COLO829 (cell line): ENCODE measurements around the gene ST14.

Experiments
- DNase-seq: peaks from one replicate; pipeline ENCODE4 v3.0.0; 2012; ENCODE audit warnings: low spot score

Gene ST14

GRCh38 chr11:130136107-130136506 is 23.5 kb upstream of the ST14 start:
- DNase-seq, result no peak

- DNase-seq, result no peak
Measured at GRCh38 chr11:130137999-130138398, 21.6 kb upstream of the ST14 start.

GRCh38 chr11:130139401-130139800 is 20.2 kb upstream of the ST14 start:
- DNase-seq, result no peak

GRCh38 chr11:130141561-130142341 is 17.8 kb upstream of the ST14 start:
- DNase-seq, result no peak

- DNase-seq, result no peak
Measured at GRCh38 chr11:130144141-130144540, 15.4 kb upstream of the ST14 start.

GRCh38 chr11:130144861-130145281 is 14.7 kb upstream of the ST14 start:
- no peak for DNase-seq

- DNase-seq, result no peak
Measured at GRCh38 chr11:130145311-130145812, 14.2 kb upstream of the ST14 start.

GRCh38 chr11:130145975-130146776 is 13.4 kb upstream of the ST14 start:
- no peak for DNase-seq

GRCh38 chr11:130146796-130147195 is 12.8 kb upstream of the ST14 start:
- no peak for DNase-seq

- no peak for DNase-seq
Measured at GRCh38 chr11:130148796-130149326, 10.7 kb upstream of the ST14 start.

GRCh38 chr11:130150790-130151189 is 8.8 kb upstream of the ST14 start:
- DNase-seq, result no peak

- DNase-seq, result no peak
Measured at GRCh38 chr11:130151196-130151595, 8.4 kb upstream of the ST14 start.

- DNase-seq, result no peak
Measured at GRCh38 chr11:130156108-130157022, 3.2 kb upstream of the ST14 start.

GRCh38 chr11:130157101-130157500 is 2.5 kb upstream of the ST14 start:
- DNase-seq, result no peak

- DNase-seq, result no peak
Measured at GRCh38 chr11:130157840-130158239, 1.7 kb upstream of the ST14 start.

GRCh38 chr11:130159139-130159538 is 443 bp upstream of the ST14 start:
- DNase-seq, result no peak

GRCh38 chr11:130160498-130161155 is 1.0 kb downstream of the ST14 start:
- DNase-seq, result no peak

- no peak for DNase-seq
Measured at GRCh38 chr11:130161441-130162145, 2.0 kb downstream of the ST14 start.

- no peak for DNase-seq
Measured at GRCh38 chr11:130162733-130163132, 3.2 kb downstream of the ST14 start.

GRCh38 chr11:130163346-130164220 is 4.0 kb downstream of the ST14 start:
- no peak for DNase-seq
